Peyer's patch (tissue), 4 donors: ENCODE data around the gene CARMIL1. TPM values are rescaled to one million over a fixed set of nuclear protein-coding genes. Genes with fewer than 3 reads are reported as not detected.

Experiments used
- DNase-seq, 3 donors: peaks; one replicate each; pipeline ENCODE4 v3.0.0-alpha.2; 2017 to 2019
- H3K27ac ChIP-seq, 4 donors: fragments of 200-600 bp; sonication (generic); one replicate each; pipeline ENCODE4 v1.5.1; 2016 to 2019
- H3K27me3 ChIP-seq, 2 donors: fragments of 200-600 bp; sonication (generic); one replicate each; pipeline ENCODE4 v1.5.1; 2019
- H3K36me3 ChIP-seq, 3 donors: fragments of 200-600 bp; sonication (generic); one replicate each; pipeline ENCODE4 v1.5.1; 2016 to 2019
- H3K4me1 ChIP-seq, 4 donors: fragments of 200-600 bp; sonication (generic); one replicate each; pipeline ENCODE4 v1.5.1; 2016 to 2019
- H3K4me3 ChIP-seq, 4 donors: fragments of 200-600 bp; sonication (generic); 1 replicate in 3 of 4; 2 replicates in 1 of 4; pipeline ENCODE4 v1.5.1; 2016 to 2019; ENCODE audit warnings: mild to moderate bottlenecking in 1 of 4
- H3K9me3 ChIP-seq, 4 donors: fragments of 200-600 bp; sonication (generic); one replicate each; pipeline ENCODE4 v1.5.1; 2016 to 2019; ENCODE audit warnings: mild to moderate bottlenecking in 1 of 4
- POLR2A ChIP-seq, 2 donors: fragments of 450-650 bp; IDR thresholded peaks; one replicate each; pipeline ENCODE4 v1.5.1; 2017; ENCODE audit warnings: antibody characterized with exemption in 2 of 2, mild to moderate bottlenecking in 2 of 2, moderate library complexity in 2 of 2
- total RNA-seq, 4 donors: library from RNA; depleted of rRNA; stranded (reverse); fragments of >200 nt; gene quantifications; one replicate each; pipeline ENCODE4 v1.1.0, GENCODE V29; 2016
- TF ChIP-seq, protein P1 (sequence below), 6 experiments: fragments of 450-650 bp in 4 of 6; fragments of 200-600 bp in 2 of 6; sonication (generic) in 1 of 6; IDR thresholded peaks; one replicate each; pipeline ENCODE4 v1.5.1; 2017 to 2019; ENCODE audit warnings: antibody characterized with exemption in 6 of 6, mild to moderate bottlenecking in 3 of 6, moderate library complexity in 1 of 6

The CARMIL1 gene
- total RNA-seq, 4 donors from 2014 or later: 75.1 to 107 (median 85.7) TPM

DNA sequence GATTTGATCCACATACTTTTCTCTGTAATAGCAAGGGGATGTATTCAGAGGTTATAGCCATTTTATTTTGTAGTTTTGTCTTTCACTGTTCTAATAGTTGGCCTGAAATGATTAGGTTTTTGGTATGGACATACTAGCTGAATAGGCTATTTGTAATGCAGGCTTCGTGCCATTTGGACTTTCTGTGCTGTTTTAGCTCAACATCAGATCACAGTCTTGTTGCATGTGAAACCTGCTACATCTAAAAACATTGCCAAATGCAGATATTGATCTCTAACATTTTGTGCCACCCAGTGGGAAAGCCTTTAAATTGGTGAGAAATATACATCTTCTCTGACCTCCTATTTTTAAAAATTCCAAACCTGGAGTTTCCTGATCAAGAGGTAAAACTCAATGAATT, 215.3 kb downstream of the CARMIL1 start:
- Histone ChIP-seq H3K36me3 (peaks cover 0 to 5% (median 0%) of the 10 kb centered on the region in 3 donors), H3K27me3 (no peaks in the 10 kb centered on the region), H3K9me3 (no peaks in the 10 kb centered on the region), H3K27ac (no peak overlapping the region), H3K4me1 (no peaks in the 10 kb centered on the region), H3K4me3 (no peak overlapping the region)
- DNase-seq: no peak
- TF ChIP-seq POLR2A (IDR thresholded peaks at IDR 0.05): no peak

DNA sequence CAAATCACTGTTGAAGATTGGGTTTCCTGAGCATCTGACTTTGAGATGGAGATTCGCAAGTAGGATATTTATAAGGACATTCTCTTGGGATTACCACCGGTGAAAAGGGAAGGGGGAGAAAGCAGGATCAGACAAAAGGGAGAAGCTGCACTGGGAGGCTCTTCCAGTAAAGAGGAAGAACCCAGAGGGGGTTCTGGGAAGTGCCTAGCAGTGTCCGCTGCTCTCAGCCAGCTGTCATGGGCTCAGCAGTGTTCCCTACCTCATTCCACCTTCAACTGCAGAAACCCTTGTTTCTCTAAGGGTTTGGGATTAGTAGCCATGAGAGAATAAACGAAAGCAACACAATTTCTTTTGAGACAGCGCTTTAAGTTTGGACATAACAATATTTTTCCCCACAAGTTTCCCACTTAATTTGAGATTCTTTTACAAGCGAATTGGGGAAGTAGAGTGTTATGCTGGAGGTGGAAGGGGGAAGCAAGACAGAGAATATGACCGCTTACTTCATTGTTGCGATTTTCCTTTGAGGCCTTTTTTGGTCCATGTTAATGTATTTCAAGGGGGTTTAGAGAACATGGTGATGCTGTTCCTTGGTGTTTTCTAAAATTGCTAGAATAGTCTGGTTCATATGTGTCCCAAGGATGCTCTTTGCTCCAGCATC, 218.3 kb downstream of the CARMIL1 start:
- H3K4me1 ChIP-seq: no peaks in the 10 kb centered on the region
- no peaks in the 10 kb centered on the region for H3K9me3 ChIP-seq
- TF ChIP-seq, protein P1, sequence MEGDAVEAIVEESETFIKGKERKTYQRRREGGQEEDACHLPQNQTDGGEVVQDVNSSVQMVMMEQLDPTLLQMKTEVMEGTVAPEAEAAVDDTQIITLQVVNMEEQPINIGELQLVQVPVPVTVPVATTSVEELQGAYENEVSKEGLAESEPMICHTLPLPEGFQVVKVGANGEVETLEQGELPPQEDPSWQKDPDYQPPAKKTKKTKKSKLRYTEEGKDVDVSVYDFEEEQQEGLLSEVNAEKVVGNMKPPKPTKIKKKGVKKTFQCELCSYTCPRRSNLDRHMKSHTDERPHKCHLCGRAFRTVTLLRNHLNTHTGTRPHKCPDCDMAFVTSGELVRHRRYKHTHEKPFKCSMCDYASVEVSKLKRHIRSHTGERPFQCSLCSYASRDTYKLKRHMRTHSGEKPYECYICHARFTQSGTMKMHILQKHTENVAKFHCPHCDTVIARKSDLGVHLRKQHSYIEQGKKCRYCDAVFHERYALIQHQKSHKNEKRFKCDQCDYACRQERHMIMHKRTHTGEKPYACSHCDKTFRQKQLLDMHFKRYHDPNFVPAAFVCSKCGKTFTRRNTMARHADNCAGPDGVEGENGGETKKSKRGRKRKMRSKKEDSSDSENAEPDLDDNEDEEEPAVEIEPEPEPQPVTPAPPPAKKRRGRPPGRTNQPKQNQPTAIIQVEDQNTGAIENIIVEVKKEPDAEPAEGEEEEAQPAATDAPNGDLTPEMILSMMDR (IDR thresholded peaks at IDR 0.05): no peak
- TF ChIP-seq POLR2A (IDR thresholded peaks at IDR 0.05): no peak
- H3K36me3 ChIP-seq: peaks cover 0 to 12% (median 0%) of the 10 kb centered on the region in 3 donors
- DNase-seq: no peak
- no peak overlapping the region for H3K4me3 ChIP-seq
- no peak overlapping the region for H3K27ac ChIP-seq
- no peaks in the 10 kb centered on the region for H3K27me3 ChIP-seq

DNA sequence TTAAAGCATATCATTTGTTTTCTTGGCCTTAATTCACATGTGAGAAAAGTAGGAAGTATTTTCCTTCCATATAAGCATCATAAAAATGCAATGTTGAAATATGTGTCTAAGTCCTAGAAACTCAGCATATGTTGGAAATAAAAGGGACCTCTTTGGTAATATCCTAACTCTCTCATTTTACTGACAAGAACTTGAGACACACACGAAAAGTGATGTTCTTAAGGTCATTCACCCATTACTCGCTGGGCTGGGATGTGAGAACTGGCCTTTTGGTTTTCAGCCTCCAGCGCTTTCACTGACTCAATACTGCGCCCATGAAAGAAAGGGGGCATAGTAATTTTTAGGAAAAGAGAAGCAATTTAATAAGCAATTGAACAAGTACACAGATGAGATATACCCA, 219.3 kb downstream of the CARMIL1 start:
- no peak for DNase-seq
- H3K9me3 ChIP-seq: no peaks in the 10 kb centered on the region
- H3K4me3 ChIP-seq: no peak overlapping the region
- TF ChIP-seq, protein P1 (IDR thresholded peaks at IDR 0.05): no peak
- no peak for TF ChIP-seq POLR2A (IDR thresholded peaks at IDR 0.05)
- no peak overlapping the region for H3K27ac ChIP-seq
- H3K36me3 ChIP-seq: peaks cover 0 to 12% (median 0%) of the 10 kb centered on the region in 3 donors
- H3K27me3 ChIP-seq: no peaks in the 10 kb centered on the region
- H3K4me1 ChIP-seq: no peaks in the 10 kb centered on the region

DNA sequence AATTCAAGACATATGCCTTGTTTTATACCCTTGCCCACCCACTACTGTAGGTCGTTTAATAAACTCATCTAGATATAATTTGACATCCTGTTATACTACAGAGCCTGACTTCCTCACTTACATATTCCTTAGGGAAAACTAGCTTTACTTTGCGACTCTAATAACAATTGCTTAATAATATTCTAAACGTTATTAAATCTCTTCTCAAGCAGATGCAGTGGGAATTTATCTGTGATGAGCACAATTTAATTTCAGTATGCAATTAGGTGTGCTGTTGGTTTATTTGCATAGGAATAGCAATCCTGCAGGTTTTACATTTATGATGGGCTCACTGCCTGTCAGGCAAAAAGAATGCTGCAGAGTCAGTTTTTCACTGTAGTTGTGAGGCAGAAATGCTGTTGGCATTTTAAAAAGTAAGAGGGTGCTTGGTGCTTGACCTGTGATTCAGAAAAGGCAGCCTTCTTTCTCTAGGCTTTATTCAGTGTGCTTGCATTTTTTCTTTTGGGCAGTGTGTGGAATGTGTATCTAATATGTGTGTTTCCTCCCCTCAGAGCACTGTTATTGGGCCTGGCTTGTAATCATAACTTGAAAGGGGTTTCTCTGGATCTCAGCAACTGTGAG, 220.6 kb downstream of the CARMIL1 start:
- DNase-seq: no peak
- TF ChIP-seq POLR2A (IDR thresholded peaks at IDR 0.05): no peak
- TF ChIP-seq, protein P1 (IDR thresholded peaks at IDR 0.05): no peak
- Histone ChIP-seq H3K27me3 (no peaks in the 10 kb centered on the region), H3K9me3 (no peaks in the 10 kb centered on the region), H3K4me1 (no peaks in the 10 kb centered on the region), H3K36me3 (peaks cover 0 to 16% (median 0%) of the 10 kb centered on the region in 3 donors), H3K4me3 (no peak overlapping the region), H3K27ac (no peak overlapping the region)

DNA sequence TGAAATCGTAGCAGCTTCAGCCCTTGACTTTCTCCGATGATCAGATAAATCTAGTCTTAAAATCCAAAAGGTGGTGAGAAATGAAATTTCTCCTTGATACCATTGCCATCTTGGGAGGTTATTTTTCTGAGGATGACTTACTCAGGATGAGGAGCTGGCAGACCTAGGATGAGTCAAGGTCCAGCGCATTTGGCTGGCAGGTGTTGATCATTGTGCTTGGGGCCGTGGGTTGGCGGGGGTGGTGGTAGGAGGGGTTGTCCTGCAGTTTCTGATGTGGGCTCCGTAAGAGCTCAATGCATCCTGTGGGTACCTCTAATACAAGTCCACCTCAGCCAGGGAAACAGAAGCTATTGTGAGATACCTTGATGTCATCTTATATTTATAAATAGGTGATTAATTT, 224.5 kb downstream of the CARMIL1 start:
- H3K27me3 ChIP-seq: no peaks in the 10 kb centered on the region
- no peak overlapping the region for H3K27ac ChIP-seq
- no peak for DNase-seq
- TF ChIP-seq, protein P1 (IDR thresholded peaks at IDR 0.05): no peak
- TF ChIP-seq POLR2A (IDR thresholded peaks at IDR 0.05): no peak
- peaks cover 0 to 19% (median 0%) of the 10 kb centered on the region in 3 donors for H3K36me3 ChIP-seq
- H3K4me3 ChIP-seq: no peak overlapping the region
- no peaks in the 10 kb centered on the region for H3K4me1 ChIP-seq
- no peaks in the 10 kb centered on the region for H3K9me3 ChIP-seq

DNA sequence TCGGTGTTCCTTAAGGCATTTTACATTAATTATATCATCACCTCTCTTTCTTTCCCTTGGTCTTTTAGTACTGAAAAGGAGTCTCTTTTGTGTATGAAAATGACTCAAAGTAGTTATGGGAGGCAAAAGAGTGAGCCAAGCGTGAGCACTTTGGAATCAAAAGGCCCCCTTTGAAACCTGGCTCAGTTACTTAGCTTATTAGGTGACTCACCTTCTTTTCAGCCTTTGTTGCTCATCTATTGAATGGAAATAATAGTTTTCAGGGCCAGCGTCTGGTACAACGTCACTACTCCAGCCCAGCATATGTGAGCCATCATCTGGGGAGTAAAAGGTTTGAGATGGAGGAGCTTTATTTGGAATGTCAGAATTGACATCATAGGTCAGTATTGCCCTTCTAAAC, 225.5 kb downstream of the CARMIL1 start:
- no peak overlapping the region for H3K27ac ChIP-seq
- H3K4me3 ChIP-seq: no peak overlapping the region
- H3K9me3 ChIP-seq: no peaks in the 10 kb centered on the region
- TF ChIP-seq POLR2A (IDR thresholded peaks at IDR 0.05): no peak
- TF ChIP-seq, protein P1 (IDR thresholded peaks at IDR 0.05): no peak
- DNase-seq: no peak
- peaks cover 0 to 19% (median 0%) of the 10 kb centered on the region in 3 donors for H3K36me3 ChIP-seq
- H3K27me3 ChIP-seq: no peaks in the 10 kb centered on the region
- no peaks in the 10 kb centered on the region for H3K4me1 ChIP-seq
